Breast epithelium (tissue), 4 donors: ENCODE data around the gene HSD17B14. TPM values are rescaled to one million over a fixed set of nuclear protein-coding genes. Genes with fewer than 3 reads are reported as not detected.

ENCODE experiments used
- DNase-seq, 2 donors: peaks; one replicate each; pipeline ENCODE4 v3.0.0-alpha.2; 2019; ENCODE audit warnings: low spot score in 2 of 2
- H3K27ac ChIP-seq, 2 donors: fragments of 200-600 bp; sonication (generic) in 1 of 2; one replicate each; pipeline ENCODE4 v1.5.1; 2016 to 2019; ENCODE audit warnings: mild to moderate bottlenecking in 1 of 2
- H3K27me3 ChIP-seq, 2 donors: fragments of 200-600 bp; sonication (generic) in 1 of 2; one replicate each; pipeline versions ENCODE4 v1.5.1 to v1.6.0; 2017 to 2019; ENCODE audit warnings: control low read depth in 1 of 2, mild to moderate bottlenecking in 1 of 2
- H3K36me3 ChIP-seq: fragments of 200-600 bp; one replicate; pipeline ENCODE4 v1.5.1; 2019
- H3K4me1 ChIP-seq, 2 donors: fragments of 200-600 bp; sonication (generic); one replicate each; pipeline ENCODE4 v1.5.1; 2016 to 2019; ENCODE audit warnings: control low read depth in 1 of 2
- H3K4me3 ChIP-seq, 3 donors: fragments of 200-600 bp; sonication (generic); 1 replicate in 2 of 3; 2 replicates in 1 of 3; pipeline ENCODE4 v1.5.1; 2016 to 2019; ENCODE audit warnings: mild to moderate bottlenecking in 3 of 3, moderate library complexity in 2 of 3
- H3K9me3 ChIP-seq, 2 donors: fragments of 200-600 bp; sonication (generic) in 1 of 2; one replicate each; pipeline ENCODE4 v1.5.1; 2016 to 2019; ENCODE audit warnings: control low read depth in 1 of 2
- CTCF ChIP-seq, 3 donors: fragments of 450-650 bp; IDR thresholded peaks; one replicate each; pipeline ENCODE4 v1.5.1; 2016 to 2017; ENCODE audit warnings: antibody characterized with exemption in 3 of 3, mild to moderate bottlenecking in 3 of 3, moderate library complexity in 3 of 3
- POLR2A ChIP-seq: fragments of 450-650 bp; IDR thresholded peaks from one replicate; pipeline ENCODE4 v1.6.1; 2016; ENCODE audit warnings: antibody characterized with exemption, mild to moderate bottlenecking, moderate library complexity
- POLR2AphosphoS5 ChIP-seq, 3 donors: sonication (generic); formaldehyde crosslinking; IDR thresholded peaks; one replicate each; pipeline ENCODE4 v1.6.1; 2017; ENCODE audit warnings: antibody characterized with exemption in 3 of 3
- intact Hi-C: fragments of 100-400 bp; cut with DNase I; formaldehyde crosslinking; loops from one replicate; pipeline ENCODE4 v1.15.1; 2023; ENCODE audit warnings: low total_unique reads
- total RNA-seq, 3 donors: library from RNA; depleted of rRNA; stranded (reverse); fragments of >200 nt; gene quantifications; one replicate each; pipeline ENCODE4 v1.1.0, GENCODE V29; 2016

HSD17B14 gene
- total RNA-seq, 3 donors from 2014 or later = 13.1 to 18.6 (median 14.6) TPM

- Histone ChIP-seq H3K9me3 (no peaks in the 10 kb centered on the region), H3K4me1 (no peaks in the 10 kb centered on the region), H3K36me3 (no peaks in the 10 kb centered on the region), H3K27me3 (no peaks in the 10 kb centered on the region), H3K27ac (no peak overlapping the region), H3K4me3 (no peak overlapping the region)
- no peak for DNase-seq
- intact Hi-C loops = no loop called here
- TF ChIP-seq POLR2A (no peak), CTCF (IDR thresholded peaks at IDR 0.05) (no peak), POLR2AphosphoS5 (IDR thresholded peaks at IDR 0.05) (no peak)
Observed at GRCh38 chr19:48784527-48784926, 51.8 kb downstream of the HSD17B14 start.

- no peak for TF ChIP-seq CTCF (IDR thresholded peaks at IDR 0.05)
- no peak for TF ChIP-seq POLR2A
- TF ChIP-seq POLR2AphosphoS5 (IDR thresholded peaks at IDR 0.05) = no peak
- intact Hi-C loops = no loop called here
- Histone ChIP-seq H3K4me1 (no peaks in the 10 kb centered on the region), H3K27ac (peak overlapping the region; percentile 26 to 32), H3K27me3 (no peaks in the 10 kb centered on the region), H3K9me3 (no peaks in the 10 kb centered on the region), H3K36me3 (no peaks in the 10 kb centered on the region), H3K4me3 (no peak overlapping the region)
- no peak for DNase-seq
Observed at GRCh38 chr19:48780631-48781391, 55.5 kb downstream of the HSD17B14 start.

- no peak overlapping the region for H3K27ac ChIP-seq
- no peaks in the 10 kb centered on the region for H3K4me1 ChIP-seq
- no peaks in the 10 kb centered on the region for H3K36me3 ChIP-seq
- no peak overlapping the region for H3K4me3 ChIP-seq
- intact Hi-C loops = no loop called here
- DNase-seq = no peak
- TF ChIP-seq POLR2A = no peak
- TF ChIP-seq POLR2AphosphoS5 (IDR thresholded peaks at IDR 0.05) = no peak
- TF ChIP-seq CTCF (IDR thresholded peaks at IDR 0.05) = no peak
- H3K27me3 ChIP-seq = no peaks in the 10 kb centered on the region
- H3K9me3 ChIP-seq = no peaks in the 10 kb centered on the region
Observed at GRCh38 chr19:48779636-48780035, 56.7 kb downstream of the HSD17B14 start.

GRCh38 chr19:48777720-48778119 is 58.6 kb downstream of the HSD17B14 start:
- Histone ChIP-seq H3K27me3 (no peaks in the 10 kb centered on the region), H3K4me1 (no peaks in the 10 kb centered on the region), H3K9me3 (no peaks in the 10 kb centered on the region), H3K36me3 (no peaks in the 10 kb centered on the region), H3K27ac (no peak overlapping the region), H3K4me3 (no peak overlapping the region)
- DNase-seq = no peak
- intact Hi-C loops = no loop called here
- TF ChIP-seq CTCF (IDR thresholded peaks at IDR 0.05) (no peak), POLR2AphosphoS5 (IDR thresholded peaks at IDR 0.05) (no peak), POLR2A (no peak)

- no peak for TF ChIP-seq POLR2A
- no peak for TF ChIP-seq CTCF (IDR thresholded peaks at IDR 0.05)
- TF ChIP-seq POLR2AphosphoS5 (IDR thresholded peaks at IDR 0.05) = no peak
- Histone ChIP-seq H3K4me1 (no peaks in the 10 kb centered on the region), H3K9me3 (no peaks in the 10 kb centered on the region), H3K27me3 (no peaks in the 10 kb centered on the region), H3K36me3 (no peaks in the 10 kb centered on the region), H3K4me3 (no peak overlapping the region), H3K27ac (no peak overlapping the region)
- DNase-seq = no peak
- intact Hi-C loops = no loop called here
Observed at GRCh38 chr19:48777139-48777538, 59.2 kb downstream of the HSD17B14 start.
